ENCODE measurements around the gene MARF1.
"Not testable (repeated sequence)": the region's sequence is repeated elsewhere in the genome, so short reads cannot be mapped to it uniquely, and the experiment has no call there.

MARF1 gene

DNA sequence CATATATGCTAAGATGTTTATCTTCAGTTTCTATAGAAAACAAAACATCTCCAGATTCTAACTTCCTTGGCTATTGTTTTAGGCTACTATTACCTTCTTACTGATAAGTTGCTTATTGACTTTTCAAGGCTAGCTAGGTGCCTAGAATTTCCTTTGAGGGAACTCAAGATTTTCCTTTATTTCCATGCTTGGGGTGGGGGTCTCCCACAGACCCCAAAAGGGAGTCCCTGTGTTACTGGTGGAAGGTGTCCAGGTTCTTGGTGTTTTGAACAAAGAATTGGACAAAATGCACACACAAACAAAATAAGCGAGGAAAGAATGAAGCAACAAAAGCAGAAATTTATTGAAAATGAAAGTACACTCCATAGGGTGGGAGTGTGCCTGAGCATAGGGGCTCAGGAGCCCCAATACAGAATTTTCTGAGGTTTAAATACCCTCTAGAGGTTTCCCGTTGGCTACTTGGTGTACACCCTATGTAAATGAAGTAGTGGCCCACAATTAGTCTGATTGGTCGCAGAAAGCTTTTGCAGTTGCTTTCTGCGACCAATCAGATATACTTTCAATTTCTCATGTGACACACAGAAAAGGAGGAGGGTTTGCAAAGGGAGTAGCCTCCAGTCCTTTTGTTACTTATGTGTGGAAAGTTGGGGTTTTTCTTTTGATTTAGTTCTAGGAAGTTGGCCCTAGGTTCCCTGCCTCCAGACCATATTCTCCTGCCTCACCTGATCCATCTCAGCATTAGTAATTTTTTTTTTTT is 67.5 kb downstream of the MARF1 start:
- H3K27ac ChIP-seq (ENCODE audit: low read length): no peak overlapping the region
- H3K4me3 ChIP-seq (ENCODE audit: low read length): no peak overlapping the region
- peaks cover 9% of the 10 kb centered on the region; the same call in 1 of the 2 replicates for H3K4me1 ChIP-seq (ENCODE audit: insufficient read depth, low read length)
- H3K9me3 ChIP-seq (ENCODE audit: insufficient read depth, low read depth, low read length): no peaks in the 10 kb centered on the region
- H3K36me3 ChIP-seq (ENCODE audit: insufficient read depth, low read depth, low read length): no peaks in the 10 kb centered on the region
- H3K9ac ChIP-seq (ENCODE audit: low read depth, low read length): no peak overlapping the region
- no peaks in the 10 kb centered on the region for H3K27me3 ChIP-seq (ENCODE audit: insufficient read depth, low read length)

DNA sequence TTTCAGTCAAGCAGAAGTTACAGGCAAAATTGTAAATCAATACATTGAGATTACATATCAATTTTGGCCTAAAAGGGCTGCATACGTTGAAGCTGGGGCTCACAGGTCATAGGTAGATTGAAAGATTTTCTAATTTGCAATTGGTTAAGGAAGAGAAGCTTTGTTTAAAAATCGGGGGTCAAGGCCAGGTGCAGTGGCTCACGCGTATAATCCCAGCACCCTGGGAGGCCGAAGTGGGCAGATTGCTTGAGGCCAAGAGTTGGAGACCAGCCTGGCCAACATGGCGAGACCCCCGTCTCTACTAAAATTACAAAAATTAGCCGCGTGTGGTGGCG is 68.4 kb downstream of the MARF1 start:
- peaks cover 9% of the 10 kb centered on the region; the same call in 1 of the 2 replicates for H3K4me1 ChIP-seq (ENCODE audit: insufficient read depth, low read length)
- H3K27ac ChIP-seq (ENCODE audit: low read length): no peak overlapping the region
- no peaks in the 10 kb centered on the region for H3K36me3 ChIP-seq (ENCODE audit: insufficient read depth, low read depth, low read length)
- H3K9me3 ChIP-seq (ENCODE audit: insufficient read depth, low read depth, low read length): no peaks in the 10 kb centered on the region
- no peaks in the 10 kb centered on the region for H3K27me3 ChIP-seq (ENCODE audit: insufficient read depth, low read length)
- H3K4me3 ChIP-seq (ENCODE audit: low read length): no peak overlapping the region
- H3K9ac ChIP-seq (ENCODE audit: low read depth, low read length): no peak overlapping the region

DNA sequence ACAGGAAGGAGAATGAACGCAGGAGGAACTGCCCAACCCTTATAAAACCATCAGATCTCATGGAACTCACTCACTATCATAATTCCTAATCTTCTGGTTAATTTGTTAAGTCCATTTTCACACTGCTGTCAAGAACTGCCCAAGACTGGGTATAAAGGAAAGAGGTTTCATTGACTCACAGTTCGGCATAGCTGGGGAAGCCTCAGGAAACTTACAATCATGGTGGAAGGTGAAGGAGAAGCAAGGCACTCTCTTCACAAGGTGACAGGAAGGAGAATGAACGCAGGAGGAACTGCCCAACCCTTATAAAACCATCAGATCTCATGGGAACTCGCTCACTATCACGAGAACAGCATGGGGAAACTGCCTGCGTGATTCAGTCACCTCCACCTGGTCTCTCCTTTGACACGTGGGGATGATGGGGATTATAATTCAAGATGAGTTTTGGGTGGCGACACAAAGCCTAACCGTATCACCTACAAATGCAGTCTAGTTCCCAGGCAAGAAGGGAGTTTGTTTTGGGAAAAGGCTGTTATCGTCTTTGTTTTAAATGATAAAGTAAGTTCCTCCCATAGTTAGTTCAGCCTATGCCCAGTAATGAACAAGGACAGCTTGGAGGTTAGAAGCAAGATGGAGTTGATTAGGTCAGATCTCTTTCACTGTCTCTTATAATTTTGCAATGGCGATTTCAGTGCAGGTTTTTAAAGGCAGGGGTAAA is 68.9 kb downstream of the MARF1 start:
- H3K27me3 ChIP-seq (ENCODE audit: insufficient read depth, low read length); H3K36me3 ChIP-seq (ENCODE audit: insufficient read depth, low read depth, low read length); H3K4me3 ChIP-seq (ENCODE audit: low read length); H3K4me1 ChIP-seq (ENCODE audit: insufficient read depth, low read length); H3K9ac ChIP-seq (ENCODE audit: low read depth, low read length); H3K9me3 ChIP-seq (ENCODE audit: insufficient read depth, low read depth, low read length); H3K27ac ChIP-seq (ENCODE audit: low read length): not testable (repeated sequence)

DNA sequence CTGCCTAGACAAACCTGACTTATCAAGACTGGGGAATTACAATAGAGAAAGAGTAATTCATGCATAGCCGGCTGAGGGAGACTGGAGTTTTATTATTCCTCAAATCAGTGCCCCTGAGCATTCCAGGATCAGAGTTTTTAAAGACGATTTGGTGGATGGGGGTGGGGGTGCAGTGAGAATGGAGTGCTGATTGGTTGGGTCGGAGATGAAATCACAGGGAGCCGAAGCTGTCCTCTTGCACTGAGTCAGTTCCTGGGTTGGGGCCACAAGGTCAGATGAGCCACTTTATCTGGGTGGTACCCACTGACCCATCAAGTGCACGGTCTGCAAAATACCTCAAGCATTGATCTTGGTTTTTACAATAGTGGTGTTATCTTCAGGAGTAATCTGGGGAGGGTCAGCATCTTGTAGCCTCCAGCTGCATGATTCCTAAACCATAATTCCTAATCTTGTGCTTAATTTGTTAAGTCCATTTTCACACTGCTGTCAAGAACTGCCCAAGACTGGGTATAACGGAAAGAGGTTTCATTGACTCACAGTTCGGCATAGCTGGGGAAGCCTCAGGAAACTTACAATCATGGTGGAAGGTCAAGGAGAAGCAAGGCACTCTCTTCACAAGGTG is 69.6 kb downstream of the MARF1 start:
- Histone ChIP-seq H3K36me3 (ENCODE audit: insufficient read depth, low read depth, low read length) (no peaks in the 10 kb centered on the region), H3K27ac (ENCODE audit: low read length) (no peak overlapping the region), H3K27me3 (ENCODE audit: insufficient read depth, low read length) (no peaks in the 10 kb centered on the region), H3K9me3 (ENCODE audit: insufficient read depth, low read depth, low read length) (no peaks in the 10 kb centered on the region), H3K4me1 (ENCODE audit: insufficient read depth, low read length) (peaks cover 9% of the 10 kb centered on the region; the same call in 1 of the 2 replicates), H3K4me3 (ENCODE audit: low read length) (no peak overlapping the region), H3K9ac (ENCODE audit: low read depth, low read length) (no peak overlapping the region)

DNA sequence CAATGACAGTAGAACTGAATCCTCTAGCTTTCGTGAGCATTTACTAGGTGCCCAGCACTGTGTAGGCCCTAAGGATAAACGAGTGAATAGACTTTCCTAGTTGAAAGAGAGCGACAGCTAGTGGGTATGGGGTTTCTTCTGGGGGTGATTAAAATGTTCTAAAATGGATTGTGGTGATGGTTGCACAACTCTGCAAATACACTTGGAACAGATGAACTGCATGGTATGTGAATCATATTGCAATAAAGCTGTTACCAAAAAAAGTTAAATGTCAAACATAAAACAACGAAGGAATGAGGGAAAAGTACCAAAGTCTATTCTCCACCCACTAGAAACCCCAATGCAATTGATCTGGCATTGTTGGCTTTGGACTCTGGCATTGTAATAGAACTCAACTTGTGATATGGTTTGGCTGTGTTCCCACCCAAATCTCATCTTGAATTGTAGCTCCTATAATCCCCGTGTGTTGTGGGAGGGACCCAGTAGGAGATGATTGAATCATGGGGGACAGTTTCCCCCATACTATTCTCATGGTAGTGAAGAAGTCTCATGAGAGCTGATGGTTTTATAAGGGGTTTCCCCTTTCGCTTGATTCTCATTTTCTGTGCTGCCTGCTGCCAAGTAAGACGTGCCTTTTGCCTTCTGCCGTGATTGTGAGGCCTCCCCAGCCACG is 70.5 kb downstream of the MARF1 start:
- no peak overlapping the region for H3K4me3 ChIP-seq (ENCODE audit: low read length)
- no peak overlapping the region for H3K9ac ChIP-seq (ENCODE audit: low read depth, low read length)
- no peaks in the 10 kb centered on the region for H3K36me3 ChIP-seq (ENCODE audit: insufficient read depth, low read depth, low read length)
- H3K4me1 ChIP-seq (ENCODE audit: insufficient read depth, low read length): peaks cover 9% of the 10 kb centered on the region; the same call in 1 of the 2 replicates
- H3K27me3 ChIP-seq (ENCODE audit: insufficient read depth, low read length): no peaks in the 10 kb centered on the region
- no peaks in the 10 kb centered on the region for H3K9me3 ChIP-seq (ENCODE audit: insufficient read depth, low read depth, low read length)
- no peak overlapping the region for H3K27ac ChIP-seq (ENCODE audit: low read length)

DNA sequence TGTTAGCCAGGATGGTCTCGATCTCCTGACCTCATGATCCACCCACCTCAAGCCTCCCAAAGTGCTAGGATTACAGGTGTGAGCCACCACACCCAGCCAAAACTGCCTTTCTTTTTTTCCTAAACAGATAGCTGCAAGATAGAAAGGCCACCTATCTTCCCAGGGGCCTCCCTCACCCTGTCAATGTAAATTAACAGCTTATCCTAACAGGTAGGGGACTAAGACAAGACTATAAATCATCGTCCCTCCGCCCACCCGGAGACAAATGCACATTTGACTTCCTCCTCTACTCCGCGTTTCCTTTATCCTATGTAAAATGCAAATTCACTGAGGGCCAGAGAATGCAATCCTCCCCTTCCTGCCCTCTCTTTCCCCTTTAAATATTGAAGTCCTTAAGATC is 71.4 kb downstream of the MARF1 start:
- Histone ChIP-seq H3K4me1 (ENCODE audit: insufficient read depth, low read length) (peaks cover 9% of the 10 kb centered on the region; the same call in 1 of the 2 replicates), H3K36me3 (ENCODE audit: insufficient read depth, low read depth, low read length) (no peaks in the 10 kb centered on the region), H3K9ac (ENCODE audit: low read depth, low read length) (no peak overlapping the region), H3K27me3 (ENCODE audit: insufficient read depth, low read length) (no peaks in the 10 kb centered on the region), H3K9me3 (ENCODE audit: insufficient read depth, low read depth, low read length) (no peaks in the 10 kb centered on the region), H3K27ac (ENCODE audit: low read length) (no peak overlapping the region), H3K4me3 (ENCODE audit: low read length) (no peak overlapping the region)

DNA sequence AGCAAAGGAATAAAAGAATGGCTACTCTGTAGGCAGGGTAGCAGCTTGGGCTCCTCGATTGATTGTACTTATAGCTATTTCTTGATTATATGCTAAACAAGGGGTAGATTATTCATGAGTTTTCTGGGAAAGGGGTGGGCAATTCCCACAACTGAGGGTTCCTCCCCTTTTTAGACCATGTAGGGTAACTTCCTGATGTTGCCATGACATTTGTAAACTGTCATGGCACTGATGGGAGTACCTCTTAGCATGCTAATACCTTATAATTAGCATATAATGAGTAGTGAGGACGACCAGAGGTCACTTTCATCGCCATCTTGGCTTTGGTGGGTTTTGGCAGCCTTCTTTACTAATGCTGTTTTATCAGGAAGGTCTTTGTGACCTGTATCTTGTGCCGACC is 72.3 kb downstream of the MARF1 start:
- H3K27ac ChIP-seq (ENCODE audit: low read length): not testable (repeated sequence)

DNA sequence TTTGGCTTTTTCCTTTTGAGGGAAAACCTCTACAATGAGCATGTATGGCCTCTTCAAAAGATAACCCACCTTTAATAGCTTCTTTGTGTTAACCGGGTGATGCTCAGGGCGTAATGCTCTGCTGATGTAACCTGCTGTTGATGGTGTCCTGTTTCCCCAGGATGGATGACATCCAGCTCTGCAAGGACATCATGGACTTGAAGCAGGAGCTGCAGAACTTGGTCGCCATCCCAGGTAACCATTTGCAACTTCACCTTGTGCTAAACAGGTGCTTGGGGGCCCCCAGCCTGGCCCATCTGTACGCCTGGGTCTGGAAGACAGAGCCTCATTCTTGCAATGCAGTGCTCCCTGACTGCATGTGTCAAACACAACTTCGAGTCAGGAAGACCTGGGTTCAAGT is 75.1 kb downstream of the MARF1 start:
- no peak overlapping the region for H3K4me3 ChIP-seq (ENCODE audit: low read length)
- H3K9ac ChIP-seq (ENCODE audit: low read depth, low read length): no peak overlapping the region
- peaks cover 8% of the 10 kb centered on the region; the same call in 1 of the 2 replicates for H3K4me1 ChIP-seq (ENCODE audit: insufficient read depth, low read length)
- H3K36me3 ChIP-seq (ENCODE audit: insufficient read depth, low read depth, low read length): no peaks in the 10 kb centered on the region
- no peaks in the 10 kb centered on the region for H3K27me3 ChIP-seq (ENCODE audit: insufficient read depth, low read length)
- no peak overlapping the region for H3K27ac ChIP-seq (ENCODE audit: low read length)
- no peaks in the 10 kb centered on the region for H3K9me3 ChIP-seq (ENCODE audit: insufficient read depth, low read depth, low read length)

More for the DNA sequence above, 72.3 kb downstream of the MARF1 start:
- H3K4me3 ChIP-seq (ENCODE audit: low read length); H3K9me3 ChIP-seq (ENCODE audit: insufficient read depth, low read depth, low read length); H3K9ac ChIP-seq (ENCODE audit: low read depth, low read length); H3K4me1 ChIP-seq (ENCODE audit: insufficient read depth, low read length); H3K36me3 ChIP-seq (ENCODE audit: insufficient read depth, low read depth, low read length); H3K27me3 ChIP-seq (ENCODE audit: insufficient read depth, low read length): not testable (repeated sequence)

DNA sequence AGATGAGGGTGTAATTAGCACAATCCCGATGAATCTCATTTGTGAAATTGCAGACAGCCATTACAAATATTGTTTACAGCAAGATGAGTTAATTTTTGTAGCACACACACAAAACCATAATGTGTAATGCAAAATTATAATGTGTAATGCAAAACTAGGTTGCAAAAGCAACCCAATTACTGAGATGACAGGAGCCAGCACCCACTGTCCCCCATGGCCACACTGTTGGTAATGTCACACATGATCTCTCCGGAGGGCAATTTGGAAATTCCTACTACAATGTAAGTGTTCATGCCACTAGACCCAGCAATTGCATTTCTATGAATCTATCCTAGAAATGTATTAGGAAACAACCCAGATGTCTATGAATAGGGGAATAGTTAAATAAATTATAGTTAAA is 76.9 kb downstream of the MARF1 start:
- no peaks in the 10 kb centered on the region for H3K27me3 ChIP-seq (ENCODE audit: insufficient read depth, low read length)
- H3K27ac ChIP-seq (ENCODE audit: low read length): no peak overlapping the region
- H3K4me3 ChIP-seq (ENCODE audit: low read length): no peak overlapping the region
- 0 out of 2 replicates have a peak, but pooled peaks cover 2% of the 10 kb centered on the region for H3K4me1 ChIP-seq (ENCODE audit: insufficient read depth, low read length)
- no peaks in the 10 kb centered on the region for H3K9me3 ChIP-seq (ENCODE audit: insufficient read depth, low read depth, low read length)
- H3K9ac ChIP-seq (ENCODE audit: low read depth, low read length): no peak overlapping the region
- H3K36me3 ChIP-seq (ENCODE audit: insufficient read depth, low read depth, low read length): no peaks in the 10 kb centered on the region

DNA sequence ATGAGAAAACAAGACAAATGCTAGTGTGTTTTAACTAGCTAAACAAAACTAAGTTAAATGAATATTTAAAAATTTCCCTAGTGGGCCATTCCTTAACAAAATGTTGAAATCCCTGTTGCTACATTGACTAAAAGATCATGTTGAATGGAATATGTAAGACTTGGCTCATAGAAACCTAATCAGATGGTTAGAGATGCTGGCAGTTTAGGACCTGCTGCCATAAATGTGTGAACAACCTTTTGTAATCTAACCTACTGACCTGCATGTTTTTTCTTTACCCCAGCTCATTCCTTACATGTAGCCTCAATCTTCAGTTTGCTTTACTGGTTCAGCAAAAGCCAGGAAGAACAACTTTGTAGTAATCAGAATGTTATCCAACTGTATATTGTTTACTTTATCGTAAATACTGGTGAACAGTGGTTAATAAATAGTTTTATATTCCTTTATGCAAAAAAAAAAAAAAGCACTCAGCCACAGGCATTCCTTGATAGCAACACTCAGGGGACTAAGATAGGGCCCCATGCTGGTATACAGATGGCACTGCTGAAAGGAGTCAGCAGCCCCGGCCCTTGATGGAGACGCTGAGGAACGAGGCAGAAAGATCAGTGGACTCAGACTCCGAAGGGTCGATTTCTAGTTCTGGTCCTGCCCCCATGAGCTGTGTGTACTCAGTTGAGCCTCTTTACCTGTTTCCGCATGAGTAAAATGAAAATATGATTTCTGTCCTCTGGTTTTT is 78.2 kb downstream of the MARF1 start:
- no peaks in the 10 kb centered on the region for H3K9me3 ChIP-seq (ENCODE audit: insufficient read depth, low read depth, low read length)
- H3K27ac ChIP-seq (ENCODE audit: low read length): no peak overlapping the region
- no peaks in the 10 kb centered on the region for H3K27me3 ChIP-seq (ENCODE audit: insufficient read depth, low read length)
- H3K4me3 ChIP-seq (ENCODE audit: low read length): no peak overlapping the region
- 0 out of 2 replicates have a peak, but pooled peaks cover 2% of the 10 kb centered on the region for H3K4me1 ChIP-seq (ENCODE audit: insufficient read depth, low read length)
- H3K9ac ChIP-seq (ENCODE audit: low read depth, low read length): no peak overlapping the region
- no peaks in the 10 kb centered on the region for H3K36me3 ChIP-seq (ENCODE audit: insufficient read depth, low read depth, low read length)

DNA sequence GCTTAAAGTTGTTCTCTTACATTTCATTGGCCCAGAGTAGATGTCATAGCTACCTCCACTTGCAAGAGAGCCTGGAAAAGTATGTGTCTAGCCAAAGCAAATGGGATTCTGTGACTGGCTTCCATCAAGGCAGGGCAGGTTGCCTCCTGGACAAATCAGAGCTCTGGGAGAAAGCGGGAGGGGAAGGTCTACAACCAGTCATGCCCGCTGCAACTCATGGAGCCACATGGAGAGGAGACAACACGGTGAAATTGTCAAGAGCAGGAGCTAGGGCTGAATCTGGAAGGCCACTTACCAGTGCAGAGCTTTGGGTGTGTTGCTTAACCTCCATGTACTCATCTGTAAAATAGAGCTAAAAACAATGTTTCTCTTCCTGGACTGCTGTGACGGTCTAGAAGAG is 83.8 kb downstream of the MARF1 start:
- Histone ChIP-seq H3K9ac (ENCODE audit: low read depth, low read length) (no peak overlapping the region), H3K9me3 (ENCODE audit: insufficient read depth, low read depth, low read length) (no peaks in the 10 kb centered on the region), H3K27me3 (ENCODE audit: insufficient read depth, low read length) (no peaks in the 10 kb centered on the region), H3K36me3 (ENCODE audit: insufficient read depth, low read depth, low read length) (no peaks in the 10 kb centered on the region), H3K4me3 (ENCODE audit: low read length) (no peak overlapping the region), H3K4me1 (ENCODE audit: insufficient read depth, low read length) (0 out of 2 replicates have a peak, but pooled peaks cover 2% of the 10 kb centered on the region), H3K27ac (ENCODE audit: low read length) (no peak overlapping the region)

Measured in iPS-20b (cell line).